HEK293 (cell line): ENCODE measurements around the gene HCRTR2.
"Not testable (repeated sequence)": the region's sequence is repeated elsewhere in the genome, so short reads cannot be mapped to it uniquely, and the experiment has no call there.

ENCODE experiments used
- CTCF ChIA-PET: fragments of 350-600 bp; formaldehyde crosslinking; extraction: SDS; loops from one replicate; lab custom pipeline; 2021; ENCODE audit warnings: antibody characterized with exemption; lab: Yijun Ruan, JAX
- POLR2A ChIA-PET: fragments of 300-600 bp; formaldehyde crosslinking; extraction: SDS; loops from one replicate; lab custom pipeline; 2020; ENCODE audit warnings: antibody characterized with exemption, inconsistent platforms; lab: Yijun Ruan, JAX
- H3K27ac ChIP-seq: fragments of 200-500 bp; sonication (Bioruptor generic); 2 replicates; pipeline ENCODE4 v1.5.1; 2014; ENCODE audit warnings: low read depth, low read length, control low read depth, inconsistent platforms; ENCODE audit errors: extremely low read depth
- H3K36me3 ChIP-seq, 2 experiments: fragments of 200-500 bp in 1 of 2; sonication (Bioruptor generic) in 1 of 2; 1 replicate in 1 of 2; 2 replicates in 1 of 2; pipeline ENCODE4 v1.5.1; 2014 to 2017; ENCODE audit warnings: inconsistent platforms in 2 of 2, low read length in 2 of 2; ENCODE audit not compliant: control insufficient read depth in 2 of 2, insufficient read depth in 1 of 2
- H3K4me1 ChIP-seq: fragments of 200-500 bp; sonication (Bioruptor generic); 2 replicates; pipeline ENCODE4 v1.5.1; 2014; ENCODE audit warnings: mild to moderate bottlenecking, low read length, inconsistent platforms; ENCODE audit not compliant: control insufficient read depth, insufficient read depth
- H3K4me3 ChIP-seq: 2 replicates; pipeline ENCODE4 v1.5.1; 2011; ENCODE audit warnings: low read depth, mild to moderate bottlenecking, control low read depth, low read length, moderate library complexity
- H3K9me3 ChIP-seq: fragments of 200-500 bp; sonication (Bioruptor generic); 2 replicates; pipeline ENCODE4 v1.5.1; 2014; ENCODE audit warnings: low read depth, low read length, inconsistent platforms; ENCODE audit not compliant: control insufficient read depth, insufficient read depth
- SP3 ChIP-seq: fragments of 450-650 bp; formaldehyde crosslinking; IDR thresholded peaks from 2 replicates; pipeline ENCODE4 v1.5.1; 2016; ENCODE audit warnings: missing biosample characterization, missing genetic modification characterization
- ZEB2 ChIP-seq: fragments of 450-650 bp; formaldehyde crosslinking; IDR thresholded peaks from 2 replicates; pipeline ENCODE4 v1.5.1; 2016; ENCODE audit warnings: missing biosample characterization, missing genetic modification characterization
- ZNF140 ChIP-seq: fragments of 450-650 bp; formaldehyde crosslinking; IDR thresholded peaks from 2 replicates; pipeline ENCODE4 v1.5.1; 2016; ENCODE audit warnings: missing biosample characterization, missing genetic modification characterization
- ZNF202 ChIP-seq: fragments of 450-650 bp; formaldehyde crosslinking; IDR thresholded peaks from 2 replicates; pipeline ENCODE4 v1.5.1; 2016; ENCODE audit warnings: missing biosample characterization, missing genetic modification characterization, borderline replicate concordance
- ZNF362 ChIP-seq: fragments of 450-650 bp; formaldehyde crosslinking; IDR thresholded peaks from 2 replicates; pipeline ENCODE4 v1.5.1; 2016; ENCODE audit warnings: missing biosample characterization, missing genetic modification characterization
- ZNF416 ChIP-seq: fragments of 450-650 bp; formaldehyde crosslinking; IDR thresholded peaks from 2 replicates; pipeline ENCODE4 v1.5.1; 2016; ENCODE audit warnings: missing biosample characterization, missing genetic modification characterization
- ZNF654 ChIP-seq: fragments of 450-650 bp; formaldehyde crosslinking; IDR thresholded peaks from 2 replicates; pipeline ENCODE4 v1.5.1; 2016; ENCODE audit warnings: low read depth, missing biosample characterization, missing genetic modification characterization
- ZNF677 ChIP-seq: fragments of 450-650 bp; IDR thresholded peaks from 2 replicates; pipeline ENCODE4 v1.5.0; 2018; ENCODE audit warnings: missing biosample characterization, mild to moderate bottlenecking, missing genetic modification characterization, moderate library complexity
- TF ChIP-seq, protein P1 (sequence below): fragments of 450-650 bp; formaldehyde crosslinking; conservative IDR thresholded peaks from 2 replicates; pipeline ENCODE4 v1.5.1; 2016; ENCODE audit warnings: low read depth, missing biosample characterization, missing genetic modification characterization
- TF ChIP-seq, protein P2 (sequence below): fragments of 450-650 bp; formaldehyde crosslinking; IDR thresholded peaks from 2 replicates; pipeline ENCODE4 v1.5.1; 2016; ENCODE audit warnings: missing biosample characterization, missing genetic modification characterization
- TF ChIP-seq, protein P3 (sequence below): fragments of 450-650 bp; formaldehyde crosslinking; IDR thresholded peaks from 2 replicates; pipeline ENCODE4 v1.5.1; 2016; ENCODE audit warnings: missing biosample characterization, missing genetic modification characterization

HCRTR2 gene

DNA sequence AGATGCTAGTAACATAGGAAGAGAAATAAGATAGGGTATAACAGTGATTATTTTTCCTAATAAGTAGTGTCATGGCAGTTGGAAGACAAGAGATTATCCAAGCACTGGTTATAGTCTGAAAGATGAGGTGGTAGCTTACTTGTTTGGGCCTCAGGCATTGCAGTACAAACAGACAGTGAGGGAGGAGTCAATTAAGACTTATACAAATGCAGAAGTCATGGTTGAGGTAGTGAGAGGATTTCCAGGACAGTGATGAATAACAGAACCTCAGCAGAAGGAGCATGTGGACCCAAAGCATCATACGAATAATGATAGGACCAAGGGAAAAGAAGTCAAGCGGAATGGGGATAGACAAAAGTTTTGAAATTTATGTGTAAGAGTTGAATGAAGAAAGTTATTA, 53.5 kb downstream of the HCRTR2 start (continued):
- no peak for TF ChIP-seq ZNF677 (tag by site-specific recombination)

DNA sequence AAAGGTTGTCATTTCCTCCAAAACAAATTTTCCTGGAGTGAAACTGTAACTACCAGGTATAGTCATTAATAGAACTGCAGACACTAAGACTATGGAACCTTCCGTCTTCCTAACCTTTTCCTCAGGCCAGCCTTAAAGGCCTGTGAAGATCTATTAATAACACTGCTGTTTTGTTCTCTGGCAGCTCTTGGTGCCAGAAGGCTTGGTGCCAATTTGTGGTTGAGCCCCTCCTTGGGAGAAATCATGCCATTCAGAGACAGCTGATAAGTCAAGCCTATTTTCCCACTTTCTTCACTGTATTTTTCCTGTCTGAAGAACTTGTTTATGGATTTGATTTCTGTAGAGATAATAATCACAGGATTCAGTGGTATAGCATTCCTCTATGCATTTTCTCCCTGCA, 64.8 kb downstream of the HCRTR2 start:
- POLR2A ChIA-PET = no interaction called here
- H3K27ac ChIP-seq = no peak overlapping the region

GRCh38 chr6:55240975-55241605, 66.8 kb downstream of the HCRTR2 start:
- H3K9me3 ChIP-seq, H3K36me3 ChIP-seq, H3K4me3 ChIP-seq, H3K27ac ChIP-seq, POLR2A ChIA-PET, H3K4me1 ChIP-seq: not testable (repeated sequence)
- CTCF ChIA-PET = interaction anchor here (0.7 to 1.1 kb wide), 2 partner anchors 521 to 544 kb away, joined by 3 read pairs; no protein-coding TSS in a partner anchor
- TF ChIP-seq, protein P1, sequence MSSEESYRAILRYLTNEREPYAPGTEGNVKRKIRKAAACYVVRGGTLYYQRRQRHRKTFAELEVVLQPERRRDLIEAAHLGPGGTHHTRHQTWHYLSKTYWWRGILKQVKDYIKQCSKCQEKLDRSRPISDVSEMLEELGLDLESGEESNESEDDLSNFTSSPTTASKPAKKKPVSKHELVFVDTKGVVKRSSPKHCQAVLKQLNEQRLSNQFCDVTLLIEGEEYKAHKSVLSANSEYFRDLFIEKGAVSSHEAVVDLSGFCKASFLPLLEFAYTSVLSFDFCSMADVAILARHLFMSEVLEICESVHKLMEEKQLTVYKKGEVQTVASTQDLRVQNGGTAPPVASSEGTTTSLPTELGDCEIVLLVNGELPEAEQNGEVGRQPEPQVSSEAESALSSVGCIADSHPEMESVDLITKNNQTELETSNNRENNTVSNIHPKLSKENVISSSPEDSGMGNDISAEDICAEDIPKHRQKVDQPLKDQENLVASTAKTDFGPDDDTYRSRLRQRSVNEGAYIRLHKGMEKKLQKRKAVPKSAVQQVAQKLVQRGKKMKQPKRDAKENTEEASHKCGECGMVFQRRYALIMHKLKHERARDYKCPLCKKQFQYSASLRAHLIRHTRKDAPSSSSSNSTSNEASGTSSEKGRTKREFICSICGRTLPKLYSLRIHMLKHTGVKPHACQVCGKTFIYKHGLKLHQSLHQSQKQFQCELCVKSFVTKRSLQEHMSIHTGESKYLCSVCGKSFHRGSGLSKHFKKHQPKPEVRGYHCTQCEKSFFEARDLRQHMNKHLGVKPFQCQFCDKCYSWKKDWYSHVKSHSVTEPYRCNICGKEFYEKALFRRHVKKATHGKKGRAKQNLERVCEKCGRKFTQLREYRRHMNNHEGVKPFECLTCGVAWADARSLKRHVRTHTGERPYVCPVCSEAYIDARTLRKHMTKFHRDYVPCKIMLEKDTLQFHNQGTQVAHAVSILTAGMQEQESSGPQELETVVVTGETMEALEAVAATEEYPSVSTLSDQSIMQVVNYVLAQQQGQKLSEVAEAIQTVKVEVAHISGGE (tag by site-specific recombination) = 0 out of 2 replicates have a peak, but pooled peaks have one; percentile 34
- TF ChIP-seq, protein P2, sequence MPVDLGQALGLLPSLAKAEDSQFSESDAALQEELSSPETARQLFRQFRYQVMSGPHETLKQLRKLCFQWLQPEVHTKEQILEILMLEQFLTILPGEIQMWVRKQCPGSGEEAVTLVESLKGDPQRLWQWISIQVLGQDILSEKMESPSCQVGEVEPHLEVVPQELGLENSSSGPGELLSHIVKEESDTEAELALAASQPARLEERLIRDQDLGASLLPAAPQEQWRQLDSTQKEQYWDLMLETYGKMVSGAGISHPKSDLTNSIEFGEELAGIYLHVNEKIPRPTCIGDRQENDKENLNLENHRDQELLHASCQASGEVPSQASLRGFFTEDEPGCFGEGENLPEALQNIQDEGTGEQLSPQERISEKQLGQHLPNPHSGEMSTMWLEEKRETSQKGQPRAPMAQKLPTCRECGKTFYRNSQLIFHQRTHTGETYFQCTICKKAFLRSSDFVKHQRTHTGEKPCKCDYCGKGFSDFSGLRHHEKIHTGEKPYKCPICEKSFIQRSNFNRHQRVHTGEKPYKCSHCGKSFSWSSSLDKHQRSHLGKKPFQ (tag by site-specific recombination) = peak; percentile 54; the same call in 1 of the 2 replicates
- peak; percentile 70 for TF ChIP-seq ZNF654 (tag by site-specific recombination)
- TF ChIP-seq, protein P3, sequence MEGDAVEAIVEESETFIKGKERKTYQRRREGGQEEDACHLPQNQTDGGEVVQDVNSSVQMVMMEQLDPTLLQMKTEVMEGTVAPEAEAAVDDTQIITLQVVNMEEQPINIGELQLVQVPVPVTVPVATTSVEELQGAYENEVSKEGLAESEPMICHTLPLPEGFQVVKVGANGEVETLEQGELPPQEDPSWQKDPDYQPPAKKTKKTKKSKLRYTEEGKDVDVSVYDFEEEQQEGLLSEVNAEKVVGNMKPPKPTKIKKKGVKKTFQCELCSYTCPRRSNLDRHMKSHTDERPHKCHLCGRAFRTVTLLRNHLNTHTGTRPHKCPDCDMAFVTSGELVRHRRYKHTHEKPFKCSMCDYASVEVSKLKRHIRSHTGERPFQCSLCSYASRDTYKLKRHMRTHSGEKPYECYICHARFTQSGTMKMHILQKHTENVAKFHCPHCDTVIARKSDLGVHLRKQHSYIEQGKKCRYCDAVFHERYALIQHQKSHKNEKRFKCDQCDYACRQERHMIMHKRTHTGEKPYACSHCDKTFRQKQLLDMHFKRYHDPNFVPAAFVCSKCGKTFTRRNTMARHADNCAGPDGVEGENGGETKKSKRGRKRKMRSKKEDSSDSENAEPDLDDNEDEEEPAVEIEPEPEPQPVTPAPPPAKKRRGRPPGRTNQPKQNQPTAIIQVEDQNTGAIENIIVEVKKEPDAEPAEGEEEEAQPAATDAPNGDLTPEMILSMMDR (tag by site-specific recombination) = peak; percentile 13; the same call in 1 of the 2 replicates

More for the DNA sequence above, 64.8 kb downstream of the HCRTR2 start:
- Histone ChIP-seq H3K9me3 (no peaks in the 10 kb centered on the region), H3K36me3 (no peaks in the 10 kb centered on the region), H3K4me1 (no peaks in the 10 kb centered on the region), H3K4me3 (no peak overlapping the region)
- CTCF ChIA-PET = interaction anchor here (0.7 to 1.2 kb wide), 3 partner anchors 139 to 973 kb away, joined by 4 to 8 read pairs (median 4); no protein-coding TSS in a partner anchor
- TF ChIP-seq ZNF416 (tag by site-specific recombination) = no peak
- TF ChIP-seq ZEB2 (tag by site-specific recombination) = no peak
- TF ChIP-seq ZNF140 (tag by site-specific recombination) = no peak
- TF ChIP-seq ZNF202 (tag by site-specific recombination) = no peak
- TF ChIP-seq SP3 (tag by site-specific recombination) = no peak
- TF ChIP-seq ZNF362 (tag by site-specific recombination) = no peak
